Mesothelial cell of epicardium (in vitro differentiated cells): ENCODE results near the gene SUSD2. TPM values are rescaled to one million over a fixed set of nuclear protein-coding genes. Genes with fewer than 3 reads are reported as not detected.

Experiments
- DNase-seq, 2 experiments: peaks; one replicate each; pipeline ENCODE4 v3.0.0; 2021; ENCODE audit warnings: low spot score in 2 of 2; ENCODE audit not compliant: unreplicated experiment in 2 of 2
- H3K27ac Mint-ChIP-seq: 2 replicates; pipeline ENCODE4 v1.8.0; 2021; ENCODE audit warnings: mixed read lengths
- H3K27me3 Mint-ChIP-seq: 2 replicates; pipeline ENCODE4 v1.8.0; 2021; ENCODE audit warnings: low read depth, mixed read lengths
- H3K36me3 Mint-ChIP-seq: 2 replicates; pipeline ENCODE4 v1.8.0; 2021; ENCODE audit warnings: mixed read lengths
- H3K4me1 Mint-ChIP-seq: 2 replicates; pipeline ENCODE4 v1.8.0; 2021; ENCODE audit warnings: mixed read lengths
- H3K4me3 Mint-ChIP-seq: 2 replicates; pipeline ENCODE4 v1.8.0; 2021; ENCODE audit warnings: mild to moderate bottlenecking, moderate library complexity, mixed read lengths
- H3K9me3 Mint-ChIP-seq: 2 replicates; pipeline ENCODE4 v1.8.0; 2021; ENCODE audit warnings: mixed read lengths
- total RNA-seq: library from RNA; stranded (reverse); gene quantifications from 3 replicates; pipeline ENCODE4 v1.2.1, GENCODE V29; 2021
- TF ChIP-seq, protein P1 (sequence below): fragments of 200-600 bp; sonication (generic); IDR thresholded peaks from one replicate; pipeline ENCODE4 v1.5.0; 2021; ENCODE audit warnings: antibody characterized with exemption; ENCODE audit not compliant: unreplicated experiment

The SUSD2 gene
- total RNA-seq, 1 donor from 2014 or later: 1.2 TPM

DNA sequence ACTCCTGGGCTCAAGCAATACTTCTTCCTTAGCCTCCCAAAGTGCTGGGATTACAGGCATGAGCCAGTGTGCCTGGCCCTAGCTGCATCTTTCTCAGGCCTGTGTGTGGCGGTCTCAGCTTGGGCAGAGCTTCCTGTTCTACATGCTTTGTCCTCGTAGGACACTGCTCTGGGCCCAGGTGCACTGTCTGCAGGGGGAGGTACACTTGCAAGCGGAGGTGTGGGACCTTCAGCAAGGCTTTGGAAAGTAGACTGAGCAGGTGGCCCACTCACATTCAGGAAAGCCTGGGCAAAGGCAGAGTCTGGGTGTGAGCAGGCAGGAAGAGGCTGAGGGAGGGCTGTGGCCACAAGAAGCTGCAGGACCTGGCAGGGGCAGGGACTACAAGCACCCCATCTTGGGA, 33.6 kb upstream of the SUSD2 start:
- Mint-ChIP-seq H3K9me3 (no peaks in the 10 kb centered on the region), H3K4me3 (no peak overlapping the region), H3K27me3 (no peaks in the 10 kb centered on the region), H3K36me3 (peaks cover 2% of the 10 kb centered on the region), H3K4me1 (peaks cover 32% of the 10 kb centered on the region), H3K27ac (peak overlapping the region; percentile 91)
- TF ChIP-seq, protein P1, sequence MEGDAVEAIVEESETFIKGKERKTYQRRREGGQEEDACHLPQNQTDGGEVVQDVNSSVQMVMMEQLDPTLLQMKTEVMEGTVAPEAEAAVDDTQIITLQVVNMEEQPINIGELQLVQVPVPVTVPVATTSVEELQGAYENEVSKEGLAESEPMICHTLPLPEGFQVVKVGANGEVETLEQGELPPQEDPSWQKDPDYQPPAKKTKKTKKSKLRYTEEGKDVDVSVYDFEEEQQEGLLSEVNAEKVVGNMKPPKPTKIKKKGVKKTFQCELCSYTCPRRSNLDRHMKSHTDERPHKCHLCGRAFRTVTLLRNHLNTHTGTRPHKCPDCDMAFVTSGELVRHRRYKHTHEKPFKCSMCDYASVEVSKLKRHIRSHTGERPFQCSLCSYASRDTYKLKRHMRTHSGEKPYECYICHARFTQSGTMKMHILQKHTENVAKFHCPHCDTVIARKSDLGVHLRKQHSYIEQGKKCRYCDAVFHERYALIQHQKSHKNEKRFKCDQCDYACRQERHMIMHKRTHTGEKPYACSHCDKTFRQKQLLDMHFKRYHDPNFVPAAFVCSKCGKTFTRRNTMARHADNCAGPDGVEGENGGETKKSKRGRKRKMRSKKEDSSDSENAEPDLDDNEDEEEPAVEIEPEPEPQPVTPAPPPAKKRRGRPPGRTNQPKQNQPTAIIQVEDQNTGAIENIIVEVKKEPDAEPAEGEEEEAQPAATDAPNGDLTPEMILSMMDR: no peak
- DNase-seq: no peak

DNA sequence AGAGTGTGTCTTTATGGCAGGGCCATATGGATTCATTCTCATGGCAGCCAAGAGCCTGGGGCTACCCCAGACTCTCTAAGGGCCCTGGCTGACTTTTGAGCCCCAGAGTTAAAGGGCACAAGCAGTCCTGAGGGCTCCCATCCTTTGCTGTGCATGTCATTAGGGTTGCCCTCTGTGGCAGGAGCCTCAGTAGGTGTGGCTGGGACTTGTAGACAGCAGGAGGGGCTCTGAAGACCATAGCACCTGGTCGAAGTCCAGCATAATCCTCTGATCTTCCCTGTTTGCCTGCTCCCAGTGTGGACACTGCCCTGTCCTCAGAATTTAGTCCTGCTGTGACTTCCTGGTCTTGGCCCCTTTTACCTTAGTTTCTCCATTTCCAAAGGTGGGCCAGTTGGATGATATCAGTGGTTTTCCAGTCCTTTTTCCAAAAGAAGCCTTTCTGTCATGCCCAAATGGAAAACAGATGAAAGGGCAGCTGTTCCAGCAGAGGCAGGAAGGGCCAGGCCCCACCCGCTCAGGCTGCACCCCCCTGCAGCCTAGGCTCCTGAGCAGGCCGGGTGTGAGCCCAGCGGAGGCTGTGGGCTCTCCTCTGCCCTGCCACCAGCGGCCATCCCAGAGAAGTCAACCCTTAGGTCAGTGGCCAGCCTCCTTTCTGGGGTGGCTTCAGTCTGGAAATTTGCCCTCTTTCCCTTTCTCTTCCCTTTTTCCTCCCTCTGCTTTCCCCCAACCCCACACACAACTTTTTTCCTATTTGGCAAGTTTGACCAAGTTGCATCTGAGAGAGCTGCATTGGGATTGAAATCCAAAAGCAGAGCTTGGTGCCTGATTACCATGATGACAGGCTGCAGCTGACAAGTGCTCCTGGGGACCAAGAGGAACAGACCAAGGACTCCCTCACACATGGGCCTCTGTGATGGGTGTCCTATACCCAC, 32.8 kb upstream of the SUSD2 start:
- TF ChIP-seq, protein P1: no peak
- Mint-ChIP-seq H3K4me1 (peaks cover 32% of the 10 kb centered on the region), H3K36me3 (peaks cover 2% of the 10 kb centered on the region), H3K27me3 (no peaks in the 10 kb centered on the region), H3K4me3 (no peak overlapping the region), H3K27ac (no peak overlapping the region), H3K9me3 (no peaks in the 10 kb centered on the region)
- no peak for DNase-seq

DNA sequence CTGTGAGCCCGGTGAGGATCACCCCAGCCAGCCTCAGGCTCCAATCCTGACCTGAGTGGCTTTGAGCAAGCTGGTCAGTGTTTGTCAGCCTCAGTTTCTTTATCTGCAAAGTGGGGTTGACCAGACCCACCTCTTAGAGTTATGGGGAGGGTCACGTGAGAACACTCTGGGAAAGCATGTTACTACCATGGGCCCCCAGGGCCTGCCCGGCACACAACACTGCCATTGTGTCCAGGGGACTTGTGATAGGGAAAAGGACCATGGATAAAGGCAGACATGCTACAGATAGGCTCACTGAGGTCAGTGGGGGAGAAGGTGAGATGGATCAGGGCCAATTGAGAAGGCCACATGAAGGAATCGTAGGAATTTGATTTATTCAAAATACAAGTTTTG, 32.1 kb upstream of the SUSD2 start:
- DNase-seq: no peak
- H3K4me1 Mint-ChIP-seq: peaks cover 32% of the 10 kb centered on the region
- TF ChIP-seq, protein P1: no peak
- H3K27me3 Mint-ChIP-seq: peaks cover 5% of the 10 kb centered on the region
- H3K27ac Mint-ChIP-seq: no peak overlapping the region
- H3K9me3 Mint-ChIP-seq: no peaks in the 10 kb centered on the region
- H3K4me3 Mint-ChIP-seq: no peak overlapping the region
- H3K36me3 Mint-ChIP-seq: peaks cover 2% of the 10 kb centered on the region

DNA sequence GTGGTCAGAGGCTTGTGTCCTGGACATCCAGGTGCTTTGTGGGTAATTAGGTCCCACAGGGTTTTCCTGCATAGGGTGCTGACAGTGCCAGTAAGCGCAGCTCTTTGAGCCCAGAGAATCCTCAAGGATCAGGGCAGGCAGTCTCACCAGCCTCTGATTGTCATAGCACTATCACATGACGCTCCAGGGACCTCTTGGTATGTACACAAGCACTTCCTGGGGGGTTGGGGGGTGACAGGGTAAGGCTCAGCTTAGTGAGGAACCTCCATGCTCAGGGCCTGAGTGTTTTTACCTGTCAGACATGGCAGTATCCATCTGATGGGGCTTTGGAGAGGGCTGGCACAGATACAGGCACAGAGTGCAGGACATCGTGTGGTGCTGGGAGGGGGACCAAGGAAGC, 27.9 kb upstream of the SUSD2 start:
- H3K27me3 Mint-ChIP-seq: peaks cover 23% of the 10 kb centered on the region
- peaks cover 16% of the 10 kb centered on the region for H3K4me1 Mint-ChIP-seq
- no peaks in the 10 kb centered on the region for H3K9me3 Mint-ChIP-seq
- TF ChIP-seq, protein P1: no peak
- peaks cover 2% of the 10 kb centered on the region for H3K36me3 Mint-ChIP-seq
- no peak for DNase-seq
- no peak overlapping the region for H3K27ac Mint-ChIP-seq
- H3K4me3 Mint-ChIP-seq: no peak overlapping the region

DNA sequence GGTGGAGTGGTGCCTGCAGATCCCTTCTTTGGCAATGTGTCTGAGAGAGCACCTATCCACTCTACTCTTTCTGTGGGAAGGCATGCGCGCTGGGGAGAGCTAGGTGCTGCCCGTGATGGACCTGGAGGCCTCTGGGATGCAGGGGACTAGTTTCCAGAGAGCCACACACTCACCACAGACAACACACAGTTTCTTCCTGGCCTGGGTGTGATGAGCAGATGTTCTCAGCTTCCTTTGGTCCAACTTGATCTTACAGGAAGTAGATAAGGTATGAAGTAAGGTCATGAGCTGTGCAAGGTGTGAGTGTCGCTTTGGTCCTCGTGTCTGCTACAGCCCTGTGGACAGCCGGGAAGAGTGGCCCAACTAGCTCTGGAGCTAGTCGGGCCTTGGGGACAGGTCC, 27.3 kb upstream of the SUSD2 start:
- Mint-ChIP-seq H3K4me1 (peaks cover 16% of the 10 kb centered on the region), H3K27me3 (peaks cover 23% of the 10 kb centered on the region), H3K36me3 (peaks cover 2% of the 10 kb centered on the region), H3K4me3 (no peak overlapping the region), H3K27ac (no peak overlapping the region), H3K9me3 (no peaks in the 10 kb centered on the region)
- TF ChIP-seq, protein P1: no peak
- DNase-seq: no peak
